Measurements from ENCODE around the gene PLCG2.

DNA sequence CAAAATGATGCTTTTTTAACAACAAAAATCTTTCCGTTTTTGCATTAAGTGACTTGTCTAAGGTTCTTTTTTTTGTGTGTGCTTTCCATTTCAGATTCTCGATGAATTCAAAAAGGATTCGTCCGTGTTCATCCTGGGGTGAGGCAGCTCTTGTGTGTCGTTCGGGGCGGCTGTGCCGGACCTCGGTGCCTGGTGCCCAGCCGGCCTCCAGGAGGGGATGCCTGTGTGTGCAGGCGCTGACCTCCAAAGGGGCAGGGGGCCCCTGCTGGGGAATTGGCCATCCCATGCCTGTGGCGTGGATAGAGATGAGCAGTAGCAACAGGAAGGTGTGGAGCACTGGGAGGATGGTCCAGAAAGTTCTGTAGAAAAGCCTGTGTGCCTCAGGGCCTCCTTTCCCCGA, 101.7 kb downstream of the PLCG2 start:
- TF ChIP-seq POU6F1 (CRISPR knock-in tag; IDR thresholded peaks at IDR 0.05; ENCODE audit: borderline replicate concordance, low read depth), result no peak
- TF ChIP-seq ZFP3 (CRISPR knock-in tag; IDR thresholded peaks at IDR 0.05), result no peak
- TF ChIP-seq ZNF8 (CRISPR knock-in tag; IDR thresholded peaks at IDR 0.05), result no peak
- no peak for TF ChIP-seq ZNF70 (CRISPR knock-in tag; IDR thresholded peaks at IDR 0.05)
- no peak for TF ChIP-seq CSDC2 (CRISPR knock-in tag; IDR thresholded peaks at IDR 0.05)
- TF ChIP-seq TCF4 (CRISPR knock-in tag; IDR thresholded peaks at IDR 0.05; ENCODE audit: borderline replicate concordance), result no peak
- TF ChIP-seq ZFP30 (CRISPR knock-in tag; IDR thresholded peaks at IDR 0.05), result no peak
- no peak for TF ChIP-seq TOX (CRISPR knock-in tag; IDR thresholded peaks at IDR 0.05; ENCODE audit: borderline replicate concordance)
- no peak for TF ChIP-seq ISL1 (CRISPR knock-in tag; IDR thresholded peaks at IDR 0.05)
- TF ChIP-seq ARNTL (CRISPR knock-in tag; IDR thresholded peaks at IDR 0.05; ENCODE audit: borderline replicate concordance, low read depth), result no peak
- no peak for TF ChIP-seq GLIS3 (CRISPR knock-in tag; IDR thresholded peaks at IDR 0.05)
- no peak for TF ChIP-seq SNAI2 (CRISPR knock-in tag; IDR thresholded peaks at IDR 0.05)
